Duodenal mucosa (tissue), 2 donors: ENCODE measurements around the gene ULK2.
"Not testable (repeated sequence)": the region's sequence is repeated elsewhere in the genome, so short reads cannot be mapped to it uniquely, and the experiment has no call there.

ENCODE experiments used
- H3K27ac ChIP-seq: one replicate; pipeline ENCODE4 v1.7.0; 2013; ENCODE audit warnings: low read depth, low read length
- H3K27me3 ChIP-seq, 2 donors: one replicate each; pipeline ENCODE4 v1.7.0; 2013; ENCODE audit warnings: low read length in 2 of 2, control low read depth in 1 of 2; ENCODE audit not compliant: insufficient read depth in 2 of 2, control insufficient read depth in 1 of 2
- H3K36me3 ChIP-seq, 2 donors: one replicate each; pipeline ENCODE4 v1.7.0; 2013; ENCODE audit warnings: low read length in 2 of 2, control low read depth in 1 of 2; ENCODE audit not compliant: insufficient read depth in 2 of 2, control insufficient read depth in 1 of 2
- H3K4me1 ChIP-seq, 2 donors: one replicate each; pipeline ENCODE4 v1.7.0; 2013; ENCODE audit warnings: low read length in 2 of 2, control low read depth in 1 of 2; ENCODE audit not compliant: insufficient read depth in 2 of 2, control insufficient read depth in 1 of 2
- H3K4me3 ChIP-seq, 2 donors: one replicate each; pipeline ENCODE4 v1.7.0; 2013; ENCODE audit warnings: low read length in 2 of 2, low read depth in 1 of 2
- H3K9ac ChIP-seq, 2 donors: one replicate each; pipeline ENCODE4 v1.7.0; 2013; ENCODE audit warnings: low read length in 2 of 2, low read depth in 1 of 2
- H3K9me3 ChIP-seq, 2 donors: one replicate each; pipeline ENCODE4 v1.7.0; 2013; ENCODE audit warnings: low read length in 2 of 2, control low read depth in 1 of 2; ENCODE audit not compliant: control insufficient read depth in 1 of 2

Gene ULK2

GRCh38 chr17:19896679-19897078, 28.9 kb upstream of the ULK2 start:
- Histone ChIP-seq H3K27ac (no peak overlapping the region), H3K9ac (no peak overlapping the region), H3K27me3 (no peaks in the 10 kb centered on the region), H3K36me3 (peaks cover 3 to 10% of the 10 kb centered on the region in 2 donors), H3K4me1 (peaks cover 6 to 10% of the 10 kb centered on the region in 2 donors), H3K4me3 (no peak overlapping the region), H3K9me3 (no peaks in the 10 kb centered on the region)

DNA sequence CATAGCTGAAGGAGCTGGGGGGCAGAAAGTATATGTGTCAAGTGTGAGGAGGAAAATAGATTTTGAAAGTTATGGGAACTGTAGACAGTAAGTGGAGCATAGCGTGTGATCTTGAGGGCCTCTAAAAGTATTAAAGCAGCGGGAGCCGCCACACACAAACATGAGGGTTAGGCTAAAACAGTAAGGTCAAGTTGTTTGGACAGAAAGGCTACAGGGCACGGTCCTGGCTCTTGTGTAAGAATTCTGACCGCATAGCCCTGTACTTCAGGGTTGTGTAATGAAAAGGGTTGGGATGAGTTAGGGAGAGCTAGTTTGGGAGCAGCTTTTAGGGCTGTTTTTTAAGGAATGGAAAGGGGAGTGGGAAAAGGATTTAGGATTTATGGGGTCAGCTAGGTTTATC, 22.8 kb upstream of the ULK2 start:
- H3K27ac ChIP-seq, H3K36me3 ChIP-seq, H3K27me3 ChIP-seq: not testable (repeated sequence)

DNA sequence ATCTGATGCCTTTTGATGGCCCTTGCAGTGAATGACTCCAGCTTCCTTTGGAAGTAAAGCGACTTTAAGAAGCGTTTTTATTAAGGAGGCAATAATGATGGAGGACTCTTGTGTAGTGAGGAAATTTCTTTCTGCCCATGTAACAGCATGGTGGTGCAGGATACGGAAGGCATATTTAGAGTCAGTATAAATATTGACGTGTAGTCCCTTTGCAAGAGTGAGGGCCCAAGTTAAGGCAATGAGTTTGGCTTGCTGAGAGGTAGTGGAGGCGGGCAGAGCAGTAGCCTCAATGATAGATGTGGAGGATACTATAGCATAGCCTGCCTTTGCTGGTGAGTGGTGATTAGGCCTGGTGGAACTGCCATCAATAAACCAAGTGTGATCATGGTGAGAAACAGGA, 22.3 kb upstream of the ULK2 start:
- H3K27ac ChIP-seq, H3K36me3 ChIP-seq, H3K4me1 ChIP-seq, H3K9me3 ChIP-seq, H3K27me3 ChIP-seq, H3K4me3 ChIP-seq, H3K9ac ChIP-seq: not testable (repeated sequence)

More for the DNA sequence above, 22.8 kb upstream of the ULK2 start:
- not testable (repeated sequence) for H3K4me3 ChIP-seq, H3K4me1 ChIP-seq, H3K9ac ChIP-seq, H3K9me3 ChIP-seq

GRCh38 chr17:19886116-19886515, 18.4 kb upstream of the ULK2 start:
- no peaks in the 10 kb centered on the region for H3K27me3 ChIP-seq
- no peaks in the 10 kb centered on the region for H3K4me1 ChIP-seq
- H3K9ac ChIP-seq: no peak overlapping the region
- H3K36me3 ChIP-seq: no peaks in the 10 kb centered on the region
- H3K9me3 ChIP-seq: no peaks in the 10 kb centered on the region
- no peak overlapping the region for H3K27ac ChIP-seq
- no peak overlapping the region for H3K4me3 ChIP-seq

DNA sequence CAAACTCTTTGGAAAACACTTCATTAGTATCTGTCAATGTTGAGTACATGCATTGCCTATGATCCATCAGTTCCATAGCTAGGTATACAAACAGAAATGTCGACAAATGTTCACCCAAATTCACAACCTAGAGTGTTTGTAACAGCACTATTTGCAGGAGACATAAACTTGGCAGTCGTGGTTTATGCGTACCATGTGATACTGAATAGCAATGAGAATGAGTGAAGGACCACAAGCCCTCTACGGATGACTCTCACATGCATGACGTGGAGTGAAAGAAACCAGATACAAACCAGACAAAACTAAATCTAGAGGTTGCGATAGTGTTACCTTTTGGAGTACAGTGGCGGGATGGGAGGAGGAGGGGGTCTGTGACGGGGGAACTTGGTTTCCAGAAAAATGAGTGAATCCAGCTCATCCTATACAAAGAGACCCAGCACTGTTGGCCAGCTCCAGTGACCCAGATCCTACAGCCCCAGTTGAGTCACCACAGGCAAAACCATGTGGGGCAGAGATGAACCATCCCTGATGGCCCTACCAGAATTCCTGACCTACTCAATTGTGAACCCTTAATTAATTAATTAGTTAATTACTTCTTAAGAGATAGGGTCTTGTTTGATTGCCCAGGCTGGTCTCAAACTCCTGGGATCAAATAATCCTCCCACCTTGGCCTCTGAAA, 15.9 kb upstream of the ULK2 start:
- H3K27ac ChIP-seq: no peak overlapping the region
- H3K9ac ChIP-seq: no peak overlapping the region
- no peaks in the 10 kb centered on the region for H3K9me3 ChIP-seq
- no peaks in the 10 kb centered on the region for H3K4me1 ChIP-seq
- no peaks in the 10 kb centered on the region for H3K27me3 ChIP-seq
- no peaks in the 10 kb centered on the region for H3K36me3 ChIP-seq
- no peak overlapping the region for H3K4me3 ChIP-seq

DNA sequence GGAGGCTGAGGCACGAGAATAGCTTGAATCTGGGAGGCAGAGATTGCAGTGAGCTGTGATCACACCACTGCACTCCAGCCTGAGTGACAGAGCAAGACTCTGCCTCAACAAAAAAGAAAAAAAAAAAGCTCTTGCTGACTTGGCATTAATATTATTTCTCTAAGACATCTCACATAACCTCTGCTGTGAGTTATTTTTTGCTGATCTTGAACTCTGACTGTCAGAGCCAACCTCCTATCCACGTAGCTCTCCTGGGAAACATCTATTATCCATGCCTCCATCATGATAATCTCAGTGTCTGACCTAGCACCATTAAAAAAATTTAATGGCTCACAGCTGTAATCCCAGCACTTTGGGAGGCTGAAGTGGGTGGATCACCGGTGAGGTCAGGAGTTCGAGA, 12.7 kb upstream of the ULK2 start:
- Histone ChIP-seq H3K9me3 (no peaks in the 10 kb centered on the region), H3K4me3 (no peak overlapping the region), H3K9ac (no peak overlapping the region), H3K27me3 (no peaks in the 10 kb centered on the region), H3K4me1 (peaks cover 0 to 7% of the 10 kb centered on the region in 2 donors), H3K27ac (no peak overlapping the region), H3K36me3 (no peaks in the 10 kb centered on the region)

- Histone ChIP-seq H3K27ac (no peak overlapping the region), H3K9ac (no peak overlapping the region)
Measured at GRCh38 chr17:19877364-19877945, 9.7 kb upstream of the ULK2 start.

GRCh38 chr17:19876529-19877161, 8.9 kb upstream of the ULK2 start:
- Histone ChIP-seq H3K9me3 (no peaks in the 10 kb centered on the region), H3K36me3 (no peaks in the 10 kb centered on the region), H3K27ac (no peak overlapping the region), H3K4me1 (peaks cover 0 to 7% of the 10 kb centered on the region in 2 donors), H3K9ac (no peak overlapping the region), H3K27me3 (no peaks in the 10 kb centered on the region), H3K4me3 (no peak overlapping the region)

More at GRCh38 chr17:19877364-19877945, 9.7 kb upstream of the ULK2 start:
- Histone ChIP-seq H3K9me3 (no peaks in the 10 kb centered on the region), H3K36me3 (no peaks in the 10 kb centered on the region), H3K27me3 (no peaks in the 10 kb centered on the region), H3K4me3 (no peak overlapping the region), H3K4me1 (peaks cover 0 to 7% of the 10 kb centered on the region in 2 donors)

DNA sequence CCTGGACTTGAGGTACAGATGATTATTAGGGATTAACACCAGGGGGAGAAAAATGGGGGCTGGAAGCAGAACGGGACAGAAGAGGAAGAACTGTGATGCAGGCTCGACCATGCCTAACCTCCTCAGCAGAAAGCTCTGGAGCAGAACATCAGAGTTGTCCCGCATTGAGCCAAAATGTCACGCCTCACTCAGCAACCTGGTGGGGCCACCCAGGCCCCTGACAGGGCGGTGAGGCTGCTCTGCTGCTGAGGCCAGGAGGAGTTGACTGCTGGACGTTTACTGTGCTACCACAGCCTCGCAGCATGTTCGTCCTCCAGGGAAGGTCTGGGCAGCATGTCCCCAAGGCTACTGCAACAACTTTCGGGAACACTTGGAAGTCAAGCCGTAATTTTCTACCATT, 6.5 kb upstream of the ULK2 start:
- no peak overlapping the region for H3K9ac ChIP-seq
- H3K4me1 ChIP-seq: peaks cover 0 to 7% of the 10 kb centered on the region in 2 donors
- no peak overlapping the region for H3K27ac ChIP-seq
- H3K9me3 ChIP-seq: no peaks in the 10 kb centered on the region
- H3K4me3 ChIP-seq: no peak overlapping the region
- no peaks in the 10 kb centered on the region for H3K36me3 ChIP-seq
- no peaks in the 10 kb centered on the region for H3K27me3 ChIP-seq

GRCh38 chr17:19873346-19873745, 5.6 kb upstream of the ULK2 start:
- Histone ChIP-seq H3K27ac (no peak overlapping the region), H3K4me1 (peaks cover 0 to 7% of the 10 kb centered on the region in 2 donors), H3K9ac (no peak overlapping the region), H3K27me3 (no peaks in the 10 kb centered on the region), H3K9me3 (no peaks in the 10 kb centered on the region), H3K36me3 (no peaks in the 10 kb centered on the region), H3K4me3 (no peak overlapping the region)
